OCI-LY7 (cell line): Measurements from ENCODE around the gene DUSP16. TPM values are rescaled to one million over a fixed set of nuclear protein-coding genes. Genes with fewer than 3 reads are reported as not detected.

Experiments
- BruUV-seq: library from RNA; stranded (reverse); fragments of 400-500 nt; replicated peaks from 2 replicates; lab custom pipeline; 2021; lab: Mats Ljungman, UMichigan
- CTCF ChIA-PET: fragments of 300-600 bp; sonication (Branson Sonifier 250); formaldehyde crosslinking; loops from one replicate; lab custom pipeline; 2022; ENCODE audit warnings: antibody characterized with exemption; ENCODE audit not compliant: unreplicated experiment; lab: Charles Lee
- POLR2A ChIA-PET: fragments of 300-600 bp; sonication (Branson Sonifier 250); formaldehyde crosslinking; loops from one replicate; lab custom pipeline; 2022; ENCODE audit warnings: antibody characterized with exemption; lab: Charles Lee
- DNase-seq: peaks from one replicate; pipeline ENCODE4 v3.0.0-alpha.2; 2015; ENCODE audit warnings: low spot score
- H2AFZ ChIP-seq: fragments of 200-600 bp; sonication (generic), shearing (Covaris generic); 2 replicates; pipeline ENCODE4 v1.6.1; 2014; ENCODE audit warnings: mild to moderate bottlenecking, antibody characterized with exemption, low read length, moderate library complexity
- H3K27ac ChIP-seq: fragments of 200-600 bp; sonication (generic); 2 replicates; pipeline ENCODE4 v1.5.1; 2014; ENCODE audit warnings: mixed run types, low read depth, mild to moderate bottlenecking, moderate library complexity, low read length, inconsistent platforms; ENCODE audit not compliant: poor library complexity, severe bottlenecking
- H3K36me3 ChIP-seq: fragments of 200-600 bp; sonication (generic); 2 replicates; pipeline ENCODE4 v1.6.1; 2014; ENCODE audit warnings: mild to moderate bottlenecking, antibody characterized with exemption, low read length, moderate library complexity, mixed read lengths; ENCODE audit not compliant: insufficient read depth
- H3K4me1 ChIP-seq: fragments of 200-600 bp; sonication (generic); 2 replicates; pipeline ENCODE4 v1.5.1; 2014; ENCODE audit warnings: mild to moderate bottlenecking, low read length; ENCODE audit not compliant: insufficient read depth, poor library complexity, severe bottlenecking
- H3K4me2 ChIP-seq: fragments of 200-600 bp; sonication (generic); 2 replicates; pipeline ENCODE4 v1.6.1; 2014; ENCODE audit warnings: mild to moderate bottlenecking, low read length
- H3K4me3 ChIP-seq: fragments of 200-600 bp; sonication (generic); 2 replicates; pipeline ENCODE4 v1.5.1; 2014; ENCODE audit warnings: mild to moderate bottlenecking, low read depth, low read length; ENCODE audit not compliant: poor library complexity, severe bottlenecking
- H3K79me2 ChIP-seq: fragments of 200-600 bp; sonication (generic); 2 replicates; pipeline ENCODE4 v1.6.1; 2016; ENCODE audit warnings: low read depth, mild to moderate bottlenecking, low read length, moderate library complexity, mixed read lengths; ENCODE audit not compliant: insufficient read depth
- H3K9me2 ChIP-seq: fragments of 200-600 bp; sonication (generic); 2 replicates; pipeline ENCODE4 v1.6.1; 2016; ENCODE audit warnings: mild to moderate bottlenecking, low read length, mixed read lengths; ENCODE audit not compliant: insufficient read depth
- H3K9me3 ChIP-seq: fragments of 200-600 bp; sonication (generic); 2 replicates; pipeline ENCODE4 v1.6.1; 2014; ENCODE audit warnings: mild to moderate bottlenecking, mixed run types, low read length, mixed read lengths
- H4K20me1 ChIP-seq: fragments of 200-600 bp; sonication (generic); 2 replicates; pipeline ENCODE4 v1.6.1; 2014; ENCODE audit warnings: mild to moderate bottlenecking, antibody characterized with exemption, low read length, moderate library complexity, mixed read lengths; ENCODE audit not compliant: insufficient read depth
- CTCF ChIP-seq: fragments of 200-600 bp; sonication (generic); conservative IDR thresholded peaks from 2 replicates; pipeline ENCODE4 v1.5.1; 2014; ENCODE audit warnings: mild to moderate bottlenecking, antibody characterized with exemption, low read length, moderate library complexity, mixed read lengths
- EZH2phosphoT487 ChIP-seq: fragments of 200-600 bp; sonication (generic); IDR thresholded peaks from 2 replicates; pipeline ENCODE4 v1.6.1; 2018; ENCODE audit warnings: low read depth, borderline replicate concordance, mild to moderate bottlenecking, mixed run types, antibody characterized with exemption, low read length, moderate library complexity, mixed read lengths
- intact Hi-C: fragments of 100-400 bp; cut with micrococcal nuclease; formaldehyde crosslinking; loops from one replicate; pipeline ENCODE4 v1.10.0; 2022; ENCODE audit not compliant: unreplicated experiment
- total RNA-seq, 2 experiments: library from RNA; depleted of rRNA in 1 of 2; stranded (reverse); fragments of >200 nt in 1 of 2; shearing (Covaris generic) in 1 of 2; gene quantifications; 2 replicates each; pipeline ENCODE4 v1.2.3, GENCODE V29; 2014 to 2022

Gene DUSP16
- total RNA-seq, 2 experiments from 2014 or later = 2.8 to 11.8 TPM

GRCh38 chr12:12483438-12483837, 79.2 kb downstream of the DUSP16 start:
- ChIA-PET POLR2A (no interaction called here), CTCF (no interaction called here)
- Histone ChIP-seq H3K36me3 (0 out of 2 replicates have a peak, but pooled peaks cover 4% of the 10 kb centered on the region), H3K9me3 (no peaks in the 10 kb centered on the region), H3K4me2 (no peak overlapping the region), H4K20me1 (no peaks in the 10 kb centered on the region), H3K4me3 (no peak overlapping the region), H2AFZ (no peak overlapping the region), H3K4me1 (no peaks in the 10 kb centered on the region), H3K9me2 (no peaks in the 10 kb centered on the region), H3K27ac (no peak overlapping the region), H3K79me2 (no peaks in the 10 kb centered on the region)
- intact Hi-C loops = loop anchor here (10.0 kb wide), 1 partner anchor 171 kb away; no protein-coding TSS in a partner anchor
- no TSS peak for BruUV-seq
- no peak for TF ChIP-seq CTCF
- no peak for TF ChIP-seq EZH2phosphoT487
- DNase-seq = no peak

GRCh38 chr12:12482959-12483358, 79.7 kb downstream of the DUSP16 start:
- no peak for DNase-seq
- CTCF ChIA-PET = no interaction called here
- no TSS peak for BruUV-seq
- TF ChIP-seq CTCF (no peak), EZH2phosphoT487 (no peak)
- POLR2A ChIA-PET = no interaction called here
- no peak overlapping the region for H3K4me2 ChIP-seq
- H4K20me1 ChIP-seq = no peaks in the 10 kb centered on the region
- H2AFZ ChIP-seq = no peak overlapping the region
- intact Hi-C loops = loop anchor here (10.0 kb wide), 1 partner anchor 172 kb away; no protein-coding TSS in a partner anchor
- no peaks in the 10 kb centered on the region for H3K9me3 ChIP-seq
- H3K36me3 ChIP-seq = 0 out of 2 replicates have a peak, but pooled peaks cover 4% of the 10 kb centered on the region
- no peaks in the 10 kb centered on the region for H3K9me2 ChIP-seq
- H3K4me3 ChIP-seq = no peak overlapping the region
- no peak overlapping the region for H3K27ac ChIP-seq
- H3K79me2 ChIP-seq = no peaks in the 10 kb centered on the region
- no peaks in the 10 kb centered on the region for H3K4me1 ChIP-seq

- no peak overlapping the region for H3K27ac ChIP-seq
- H3K4me1 ChIP-seq = no peaks in the 10 kb centered on the region
- TF ChIP-seq CTCF = no peak
- no peak for TF ChIP-seq EZH2phosphoT487
- no peaks in the 10 kb centered on the region for H3K9me3 ChIP-seq
- DNase-seq = no peak
- H3K79me2 ChIP-seq = no peaks in the 10 kb centered on the region
- H2AFZ ChIP-seq = no peak overlapping the region
- H3K4me3 ChIP-seq = no peak overlapping the region
- intact Hi-C loops = loop anchor here (10.0 kb wide), 1 partner anchor 173 kb away; no protein-coding TSS in a partner anchor
- CTCF ChIA-PET = no interaction called here
- H3K36me3 ChIP-seq = 0 out of 2 replicates have a peak, but pooled peaks cover 4% of the 10 kb centered on the region
- H3K9me2 ChIP-seq = no peaks in the 10 kb centered on the region
- no peak overlapping the region for H3K4me2 ChIP-seq
- POLR2A ChIA-PET = no interaction called here
- BruUV-seq = no TSS peak
- no peaks in the 10 kb centered on the region for H4K20me1 ChIP-seq
Observed at GRCh38 chr12:12482150-12482761, 80.4 kb downstream of the DUSP16 start.
